GM12864 (cell line): ENCODE measurements around the gene NCF2.

Experiments used
- DNase-seq: peaks from one replicate; pipeline ENCODE4 v3.0.0-alpha.2; 2011; ENCODE audit warnings: low read depth
- H3K4me3 ChIP-seq: 2 replicates; pipeline ENCODE4 v1.5.1; 2011; ENCODE audit warnings: mild to moderate bottlenecking, low read depth, low read length, control low read depth
- TF ChIP-seq, protein P1 (sequence below): IDR thresholded peaks from 2 replicates; pipeline ENCODE4 v1.5.1; 2011; ENCODE audit warnings: low read depth, mild to moderate bottlenecking, moderate library complexity, low read length, control low read depth, inconsistent platforms; ENCODE audit errors: missing control alignments

The NCF2 gene

DNA sequence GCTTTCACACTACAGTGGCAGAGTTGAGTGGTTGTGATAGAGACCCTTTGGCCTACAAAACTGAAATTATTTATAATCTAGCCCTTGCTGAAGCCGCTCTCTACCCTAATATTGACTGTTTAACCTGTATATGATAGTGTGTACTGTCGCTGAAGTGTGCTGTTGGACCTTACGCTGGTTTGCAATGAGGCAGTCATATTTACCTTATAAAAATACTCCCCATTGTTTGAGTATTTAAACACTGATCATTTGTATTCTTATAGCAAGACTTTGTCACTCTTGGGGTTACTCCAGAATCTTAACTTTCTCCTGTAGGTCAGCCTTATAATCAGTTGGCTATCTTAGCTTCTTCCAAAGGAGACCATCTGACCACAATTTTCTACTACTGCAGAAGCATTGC lies 61.7 kb downstream of the NCF2 start:
- TF ChIP-seq, protein P1, sequence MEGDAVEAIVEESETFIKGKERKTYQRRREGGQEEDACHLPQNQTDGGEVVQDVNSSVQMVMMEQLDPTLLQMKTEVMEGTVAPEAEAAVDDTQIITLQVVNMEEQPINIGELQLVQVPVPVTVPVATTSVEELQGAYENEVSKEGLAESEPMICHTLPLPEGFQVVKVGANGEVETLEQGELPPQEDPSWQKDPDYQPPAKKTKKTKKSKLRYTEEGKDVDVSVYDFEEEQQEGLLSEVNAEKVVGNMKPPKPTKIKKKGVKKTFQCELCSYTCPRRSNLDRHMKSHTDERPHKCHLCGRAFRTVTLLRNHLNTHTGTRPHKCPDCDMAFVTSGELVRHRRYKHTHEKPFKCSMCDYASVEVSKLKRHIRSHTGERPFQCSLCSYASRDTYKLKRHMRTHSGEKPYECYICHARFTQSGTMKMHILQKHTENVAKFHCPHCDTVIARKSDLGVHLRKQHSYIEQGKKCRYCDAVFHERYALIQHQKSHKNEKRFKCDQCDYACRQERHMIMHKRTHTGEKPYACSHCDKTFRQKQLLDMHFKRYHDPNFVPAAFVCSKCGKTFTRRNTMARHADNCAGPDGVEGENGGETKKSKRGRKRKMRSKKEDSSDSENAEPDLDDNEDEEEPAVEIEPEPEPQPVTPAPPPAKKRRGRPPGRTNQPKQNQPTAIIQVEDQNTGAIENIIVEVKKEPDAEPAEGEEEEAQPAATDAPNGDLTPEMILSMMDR: no peak
- no peak overlapping the region for H3K4me3 ChIP-seq
- DNase-seq: no peak

DNA sequence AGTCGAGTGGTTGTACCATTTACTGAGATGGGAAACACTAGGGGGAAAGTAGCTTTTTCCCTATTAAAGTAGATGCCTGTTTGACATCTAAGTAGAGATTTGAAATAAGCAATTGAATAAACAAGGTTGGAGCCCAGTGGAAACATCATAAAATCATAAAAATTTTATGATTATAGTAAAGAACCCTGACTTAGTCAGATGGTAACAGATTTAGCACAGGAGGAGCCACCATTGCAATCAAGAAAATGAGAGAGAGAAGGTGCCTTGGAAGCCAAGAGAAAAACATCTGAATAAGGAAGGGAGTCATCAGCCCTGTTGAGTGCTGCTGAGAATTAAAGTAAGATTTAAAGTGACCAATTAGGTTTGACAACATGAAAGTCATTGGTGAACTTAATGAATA lies 68.2 kb downstream of the NCF2 start:
- H3K4me3 ChIP-seq: no peak overlapping the region
- TF ChIP-seq, protein P1: no peak
- no peak for DNase-seq

DNA sequence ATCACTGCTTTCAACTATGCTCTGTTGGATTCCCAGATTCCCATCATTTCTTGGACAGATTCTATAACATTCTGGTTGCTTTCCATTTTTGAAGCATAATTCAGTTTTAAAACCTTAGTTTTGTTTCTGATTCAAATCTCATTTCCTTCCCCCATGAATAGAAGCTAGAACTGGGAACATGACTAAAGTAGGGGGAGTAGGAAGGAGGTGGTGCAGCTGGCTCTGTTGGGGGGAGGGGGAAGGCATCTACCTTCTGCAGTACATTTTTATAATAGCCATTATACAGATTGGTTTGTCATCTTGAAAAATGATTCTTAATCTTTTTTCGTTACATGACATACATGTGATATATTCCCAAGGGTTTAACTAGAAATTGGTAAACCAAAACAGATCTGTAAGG lies 69.9 kb downstream of the NCF2 start:
- DNase-seq: no peak
- TF ChIP-seq, protein P1: no peak
- no peak overlapping the region for H3K4me3 ChIP-seq

DNA sequence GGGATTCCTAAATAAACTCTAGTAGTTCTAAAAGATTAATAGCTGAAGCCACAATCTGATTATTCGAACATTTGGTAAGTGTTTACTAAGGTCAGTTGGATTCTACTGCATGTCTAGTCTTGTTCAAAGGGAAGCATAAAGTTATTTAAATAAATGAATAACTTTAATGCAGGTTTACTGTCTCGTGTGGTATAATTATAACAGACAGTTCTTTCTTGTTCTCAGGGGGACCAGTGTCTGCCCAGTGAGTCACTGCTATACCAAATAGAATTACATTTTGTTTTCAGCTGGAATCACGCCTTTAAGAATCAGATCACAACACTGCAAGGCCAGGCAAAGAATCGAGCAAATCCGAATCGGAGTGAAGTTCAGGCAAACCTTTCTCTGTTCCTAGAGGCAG lies 72.9 kb downstream of the NCF2 start:
- H3K4me3 ChIP-seq: no peak overlapping the region
- no peak for DNase-seq
- TF ChIP-seq, protein P1: no peak

DNA sequence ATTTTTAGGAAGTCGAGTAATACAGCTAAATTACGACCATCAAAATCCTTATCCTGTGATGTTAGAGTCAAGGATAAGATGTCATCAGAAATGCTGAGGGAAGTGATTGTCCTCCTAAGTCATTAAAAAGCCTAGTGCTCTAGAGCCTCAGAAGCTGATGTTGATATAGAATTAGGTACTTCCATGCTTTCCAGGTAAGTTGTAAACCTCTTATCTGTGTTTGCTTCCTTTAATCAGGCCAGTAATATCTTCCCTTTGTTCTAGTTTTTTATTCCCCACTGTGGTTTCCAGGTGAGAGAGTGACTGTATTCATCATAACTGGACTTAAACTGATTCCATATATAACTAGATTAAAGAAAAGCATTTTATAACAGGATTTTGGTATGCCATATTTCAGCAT lies 73.5 kb downstream of the NCF2 start:
- TF ChIP-seq, protein P1: no peak
- DNase-seq: no peak
- no peak overlapping the region for H3K4me3 ChIP-seq

DNA sequence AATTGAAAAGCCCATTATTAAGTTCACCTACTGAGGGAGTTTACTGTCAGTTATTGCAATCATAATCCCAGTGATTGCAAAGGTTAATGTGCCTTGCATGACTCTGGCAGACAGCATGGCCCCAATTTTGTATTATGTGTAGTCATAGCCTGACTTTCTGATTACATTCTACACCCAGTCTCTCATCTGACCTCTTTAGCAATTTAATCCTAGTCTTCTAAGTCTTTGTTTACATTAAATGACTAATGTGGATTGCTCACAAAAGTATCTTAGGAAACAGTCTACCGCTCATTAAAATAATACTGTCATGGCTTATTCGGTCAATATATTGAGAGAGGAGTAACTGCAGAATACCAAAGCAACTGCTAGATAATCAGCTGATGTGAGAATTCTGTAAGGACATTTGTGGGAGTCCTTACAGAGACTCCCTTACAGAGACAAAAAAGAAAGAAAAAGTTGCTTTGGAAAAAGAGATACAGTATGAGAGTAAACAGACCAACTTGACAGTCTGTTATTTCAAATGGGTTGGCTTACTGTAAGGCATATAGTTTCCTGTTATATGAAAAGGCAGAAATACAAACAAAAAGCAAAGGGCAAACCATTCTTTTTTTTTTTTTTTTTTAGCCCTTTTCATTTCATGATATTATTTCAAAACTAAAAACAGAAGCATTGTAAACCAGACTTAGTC lies 75.1 kb downstream of the NCF2 start:
- TF ChIP-seq, protein P1: no peak
- H3K4me3 ChIP-seq: no peak overlapping the region
- DNase-seq: no peak

DNA sequence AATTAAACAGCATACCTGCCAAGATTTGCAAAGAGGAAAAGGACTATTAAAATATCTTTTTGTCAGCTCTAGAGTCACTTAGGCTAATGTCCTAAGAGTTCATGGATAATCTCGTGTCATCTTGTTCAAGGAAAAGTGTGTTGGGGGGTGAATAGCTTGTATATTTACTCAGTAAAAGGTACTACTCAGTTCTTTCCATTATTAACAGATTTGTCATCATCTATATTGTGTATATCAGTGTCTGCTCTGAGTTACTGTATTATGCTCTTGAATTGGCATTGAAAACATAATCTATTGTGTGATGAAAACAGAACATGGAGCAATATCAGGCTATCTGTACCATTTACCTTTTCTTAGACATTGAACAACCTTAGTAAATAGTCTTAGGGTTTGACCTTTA lies 76.0 kb downstream of the NCF2 start:
- no peak for DNase-seq
- TF ChIP-seq, protein P1: no peak
- H3K4me3 ChIP-seq: no peak overlapping the region
